GM04504 (cell line): ENCODE measurements around the gene ZFYVE21.
A peak's percentile ranks its signal among the peaks of the same experiment; 100 is the strongest.
"Not testable (repeated sequence)": the region's sequence is repeated elsewhere in the genome, so short reads cannot be mapped to it uniquely, and the experiment has no call there.

Experiments
- DNase-seq: peaks from one replicate; pipeline ENCODE4 v3.0.0-alpha.2; 2012; ENCODE audit warnings: low read depth

ZFYVE21 gene

GRCh38 chr14:103715052-103716000 lies at the start of gene ZFYVE21, which contains the start of gene XRCC3:
Gene ZFYVE21 (plus strand): TSS chr14:103715810. CDS start chr14:103715842, 32 bp downstream.
Gene XRCC3 (minus strand): TSS chr14:103715451. CDS start chr14:103711087, 4,364 bp downstream.
- peak; percentile 99 for DNase-seq

- no peak for DNase-seq
Measured at GRCh38 chr14:103667671-103668070, 47.9 kb upstream of the ZFYVE21 start.

GRCh38 chr14:103668117-103668516 lies 47.5 kb upstream of the ZFYVE21 start:
- DNase-seq = no peak

- no peak for DNase-seq
Measured at GRCh38 chr14:103669370-103669769, 46.2 kb upstream of the ZFYVE21 start.

- no peak for DNase-seq
Measured at GRCh38 chr14:103671911-103672310, 43.7 kb upstream of the ZFYVE21 start.

GRCh38 chr14:103675957-103676356 lies 39.7 kb upstream of the ZFYVE21 start:
- DNase-seq = no peak

- DNase-seq = no peak
Measured at GRCh38 chr14:103676881-103677675, 38.5 kb upstream of the ZFYVE21 start.

GRCh38 chr14:103679351-103679750 lies 36.3 kb upstream of the ZFYVE21 start:
- DNase-seq = no peak

- DNase-seq = no peak
Measured at GRCh38 chr14:103680491-103681231, 34.9 kb upstream of the ZFYVE21 start.

- no peak for DNase-seq
Measured at GRCh38 chr14:103683139-103683538, 32.5 kb upstream of the ZFYVE21 start.

GRCh38 chr14:103684471-103684870 lies 31.1 kb upstream of the ZFYVE21 start:
- DNase-seq = no peak

- DNase-seq = no peak
Measured at GRCh38 chr14:103684871-103685270, 30.7 kb upstream of the ZFYVE21 start.

- no peak for DNase-seq
Measured at GRCh38 chr14:103685276-103686211, 30.1 kb upstream of the ZFYVE21 start.

- no peak for DNase-seq
Measured at GRCh38 chr14:103686831-103687485, 28.7 kb upstream of the ZFYVE21 start.

- DNase-seq = no peak
Measured at GRCh38 chr14:103687712-103688111, 27.9 kb upstream of the ZFYVE21 start.

GRCh38 chr14:103688441-103688840 lies 27.2 kb upstream of the ZFYVE21 start:
- DNase-seq = no peak

GRCh38 chr14:103688906-103689902 lies 26.4 kb upstream of the ZFYVE21 start:
- DNase-seq = no peak

GRCh38 chr14:103690332-103690731 lies 25.3 kb upstream of the ZFYVE21 start:
- DNase-seq = no peak

- DNase-seq = not testable (repeated sequence)
Measured at GRCh38 chr14:103691655-103692054, 24.0 kb upstream of the ZFYVE21 start.
